GM21529 (cell line): ENCODE results near the gene NEDD9.

Experiments
- ATAC-seq: cut with Tn5 transposase; IDR thresholded peaks from one replicate; pipeline ENCODE4 v1.9.1; 2021; ENCODE audit not compliant: unreplicated experiment

NEDD9 gene

DNA sequence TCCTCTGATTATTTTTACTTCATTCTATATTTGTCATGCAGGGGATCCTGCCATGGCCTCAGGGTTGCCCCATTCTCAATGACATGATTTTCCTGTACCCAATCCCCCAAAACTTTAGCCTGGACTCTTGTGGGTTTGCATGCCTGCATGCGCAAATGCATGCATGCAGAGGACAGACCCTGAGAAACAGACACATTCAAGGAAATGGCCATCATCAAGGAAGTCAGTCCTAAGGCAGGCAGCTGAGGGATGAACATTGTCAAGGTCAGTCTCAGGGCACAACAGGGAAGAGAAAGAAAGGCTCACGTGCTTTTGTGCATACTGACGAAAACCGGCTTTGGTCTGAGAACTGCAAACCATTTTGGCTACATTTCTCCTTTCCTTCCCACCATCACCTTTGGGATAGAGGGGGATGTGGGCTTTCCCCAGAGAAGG, 13.1 kb downstream of the NEDD9 start:
- ATAC-seq = no peak

DNA sequence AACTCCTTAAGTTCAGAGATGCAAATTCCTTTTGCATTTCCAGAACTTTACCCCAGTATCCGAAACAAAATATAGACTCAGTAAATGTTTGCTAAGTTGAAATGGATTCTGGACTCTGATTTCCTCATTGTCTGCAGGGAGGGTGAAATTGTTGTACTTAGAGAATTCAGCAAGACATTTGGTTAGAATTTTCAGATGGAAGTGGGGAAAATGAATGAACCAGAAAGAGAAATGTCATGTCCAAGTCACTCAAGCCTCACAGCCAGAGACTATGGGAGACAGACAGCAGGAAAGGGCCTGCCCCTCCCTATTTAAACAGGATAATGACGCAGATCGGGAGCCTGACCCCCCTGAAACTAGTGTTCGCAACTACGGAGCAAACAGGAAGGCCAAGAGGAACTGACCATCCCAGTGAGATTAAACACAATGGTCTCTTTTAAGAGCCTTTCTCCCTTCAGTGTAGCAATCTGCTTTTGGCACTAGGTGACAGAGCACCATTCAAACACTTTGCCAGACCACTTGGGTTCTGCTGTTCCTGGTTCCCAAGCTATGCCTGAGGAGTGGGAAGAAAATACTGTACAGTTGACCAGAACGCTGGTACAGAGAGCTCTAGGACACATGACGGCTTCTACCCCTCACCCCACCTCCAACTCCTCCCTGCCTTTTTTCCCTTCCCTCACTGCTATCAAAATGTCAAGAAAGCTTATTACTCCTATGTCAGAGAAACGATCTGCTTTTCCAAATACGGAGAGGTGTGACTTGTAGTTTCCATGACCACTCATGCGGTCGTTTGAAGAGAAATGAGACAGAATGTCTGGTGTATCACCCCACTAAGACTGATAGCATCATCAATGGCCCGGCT, 13.7 kb downstream of the NEDD9 start:
- ATAC-seq = no peak

DNA sequence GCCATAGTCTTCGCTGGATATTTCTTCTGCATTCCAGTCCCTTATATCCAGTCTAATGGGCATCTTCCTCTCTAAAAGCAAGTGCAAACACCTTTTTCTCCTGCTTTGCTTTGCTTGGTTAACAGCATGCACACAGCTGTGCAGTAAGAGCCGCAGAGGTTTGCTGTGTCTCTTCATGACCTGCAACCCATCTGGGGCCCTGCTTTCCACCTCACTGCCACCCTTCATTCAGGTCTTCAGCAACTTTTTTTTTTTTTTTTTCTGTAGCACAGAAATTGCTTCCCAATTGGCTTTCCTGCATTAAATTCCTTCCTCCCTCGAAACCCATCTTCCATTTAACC, 14.4 kb downstream of the NEDD9 start:
- no peak for ATAC-seq

DNA sequence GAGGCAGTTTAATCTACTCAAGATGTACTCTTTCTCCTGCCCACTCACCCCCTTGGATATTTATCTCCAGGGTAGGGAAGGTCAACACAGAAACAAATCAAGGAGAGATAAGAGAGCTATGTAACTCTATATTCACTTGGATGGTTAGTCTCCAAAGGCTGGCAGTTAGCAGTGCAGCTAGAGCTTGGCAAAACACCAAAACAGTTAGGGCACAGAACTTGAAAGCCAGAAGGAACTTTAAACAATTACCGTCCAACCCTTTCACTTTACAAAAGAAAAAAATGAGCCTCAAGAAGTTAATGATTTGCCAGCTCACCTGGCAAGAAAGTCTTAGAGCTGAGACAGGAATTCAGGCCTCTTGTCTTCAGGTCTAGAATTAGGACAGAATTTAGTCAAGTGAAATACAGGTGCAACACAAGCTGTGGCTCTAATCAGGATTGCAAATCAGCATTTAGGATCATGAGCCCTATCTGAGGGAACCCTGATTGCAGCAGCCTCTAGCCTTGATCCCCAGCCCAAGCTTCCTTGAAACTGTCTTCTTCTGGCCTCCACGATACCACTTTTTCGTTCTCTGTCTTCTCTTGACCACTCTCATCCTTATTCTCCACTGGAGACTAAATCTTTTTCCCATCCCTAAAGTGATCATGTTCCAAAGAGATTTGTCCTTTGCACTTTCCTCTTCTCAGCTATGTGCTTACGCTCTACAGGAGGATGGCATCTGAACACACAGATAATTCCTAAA, 14.9 kb downstream of the NEDD9 start:
- no peak for ATAC-seq

DNA sequence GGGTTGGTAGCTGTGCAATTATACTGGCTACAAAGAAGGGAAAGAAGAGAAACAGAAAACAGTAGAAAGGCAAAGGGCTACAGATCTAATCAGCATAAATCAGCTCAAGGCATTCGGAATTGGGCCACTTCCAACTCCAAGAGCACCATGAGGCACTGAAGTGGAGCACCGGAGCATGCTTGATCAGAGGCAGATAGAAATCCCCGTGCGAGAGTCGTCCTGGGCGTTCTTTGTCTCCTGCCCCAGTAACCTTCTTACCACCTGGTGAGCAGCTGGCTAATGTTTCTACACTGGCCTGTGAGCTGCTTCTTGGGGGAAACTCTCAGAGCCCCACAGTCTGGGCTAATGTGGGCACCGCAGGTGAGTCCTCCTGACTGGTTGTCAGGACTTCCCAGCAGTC, 16.7 kb downstream of the NEDD9 start:
- ATAC-seq = no peak

DNA sequence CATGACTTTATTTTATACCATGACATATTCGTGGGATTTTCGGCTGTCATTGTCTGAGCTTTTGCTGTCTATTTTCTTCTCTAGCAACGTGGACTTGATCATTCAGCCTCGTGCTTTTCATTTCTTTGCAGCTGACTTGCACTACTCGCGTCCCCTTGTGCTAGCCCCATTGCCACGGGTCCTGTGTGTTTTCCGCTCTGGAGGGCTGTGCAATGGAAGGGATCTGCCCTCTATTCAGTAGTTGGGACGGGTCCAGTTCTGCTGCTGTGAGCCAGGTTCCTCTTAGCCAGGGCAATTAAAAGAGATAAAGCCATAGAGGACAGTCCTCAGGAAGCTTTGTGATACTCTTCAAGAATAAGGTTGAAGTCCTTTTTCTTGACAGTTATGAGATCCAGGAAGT, 17.6 kb downstream of the NEDD9 start:
- ATAC-seq = no peak

DNA sequence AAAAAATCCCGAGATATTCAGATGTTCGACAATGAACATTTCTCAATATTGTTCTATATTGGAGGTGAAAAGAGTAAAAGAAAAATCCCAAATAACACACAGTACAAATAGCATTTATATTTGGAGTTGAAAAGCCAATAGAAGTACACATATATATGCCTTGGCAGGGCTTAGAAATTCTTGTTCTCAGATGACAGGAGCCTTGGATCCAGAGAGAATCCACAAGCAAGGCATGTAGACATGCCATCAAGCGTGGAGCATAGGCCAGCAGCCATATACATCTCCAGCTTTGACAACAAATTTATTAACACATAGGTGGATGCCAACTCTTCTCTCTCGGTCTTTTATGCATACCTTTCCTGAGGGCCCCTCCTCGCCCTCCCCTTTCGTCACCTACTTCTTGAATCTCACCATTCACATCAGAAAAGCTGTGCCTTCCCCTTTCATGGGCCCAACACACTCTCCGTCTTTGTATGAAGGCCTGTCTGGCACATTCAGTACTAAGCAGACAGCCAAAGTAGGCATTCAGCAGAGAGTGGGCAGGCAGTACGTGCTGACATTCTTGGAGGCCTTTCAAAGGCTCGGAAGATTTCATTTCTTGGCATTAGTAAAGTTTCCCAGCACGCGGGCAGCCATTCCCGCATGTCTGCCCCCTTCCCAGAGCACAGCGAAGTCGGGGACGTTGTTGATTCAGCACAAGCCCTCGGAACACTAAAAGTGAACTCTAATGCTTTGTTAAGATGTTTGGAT, 18.2 kb downstream of the NEDD9 start:
- no peak for ATAC-seq

DNA sequence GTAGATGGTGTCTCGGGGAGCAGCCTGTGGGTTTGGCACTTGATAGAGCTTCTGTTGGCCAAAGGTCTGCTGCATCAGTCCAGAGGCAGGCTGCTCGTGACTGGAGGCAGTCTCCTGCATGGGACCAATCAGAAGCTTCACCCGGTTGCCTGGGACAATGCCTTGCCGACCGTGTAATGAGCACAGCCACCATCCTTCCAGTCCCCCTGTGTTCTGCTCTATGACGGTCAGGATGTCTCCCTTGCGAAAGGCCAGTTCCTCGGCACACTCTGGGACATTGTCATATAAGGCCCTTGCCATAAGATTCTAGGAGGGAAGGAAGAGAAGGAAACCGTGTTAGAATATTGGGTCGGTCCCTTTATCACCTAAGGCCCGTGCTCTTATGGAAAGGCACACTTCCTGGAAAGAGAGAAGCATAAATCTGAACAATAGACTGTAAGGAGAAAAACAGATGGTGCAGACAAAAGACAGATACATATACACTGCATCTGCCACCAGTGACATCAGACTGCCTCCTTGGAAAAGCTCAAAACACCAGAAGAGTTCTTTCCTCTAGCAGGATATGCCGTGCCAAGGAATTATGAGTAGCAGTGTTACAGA, 18.9 kb downstream of the NEDD9 start:
- no peak for ATAC-seq

DNA sequence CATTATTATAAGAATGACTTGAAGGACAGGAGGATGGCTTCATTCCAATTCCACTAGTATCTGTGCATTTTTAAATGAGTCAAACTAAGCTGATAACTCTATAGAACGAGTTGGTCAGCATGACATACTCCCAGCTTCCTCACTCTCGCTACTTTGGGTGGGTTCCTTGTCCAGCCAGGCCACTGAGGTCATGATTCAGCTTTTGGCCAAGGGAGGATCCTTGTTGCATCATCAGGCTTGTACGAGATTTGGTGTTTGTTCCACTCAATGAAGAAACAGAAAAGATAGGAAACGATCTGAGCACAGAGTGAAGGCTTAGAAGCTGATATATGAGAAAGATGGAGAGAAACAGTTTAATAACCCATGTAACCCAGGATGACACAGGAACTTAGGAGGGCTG, 19.8 kb downstream of the NEDD9 start:
- ATAC-seq = no peak

DNA sequence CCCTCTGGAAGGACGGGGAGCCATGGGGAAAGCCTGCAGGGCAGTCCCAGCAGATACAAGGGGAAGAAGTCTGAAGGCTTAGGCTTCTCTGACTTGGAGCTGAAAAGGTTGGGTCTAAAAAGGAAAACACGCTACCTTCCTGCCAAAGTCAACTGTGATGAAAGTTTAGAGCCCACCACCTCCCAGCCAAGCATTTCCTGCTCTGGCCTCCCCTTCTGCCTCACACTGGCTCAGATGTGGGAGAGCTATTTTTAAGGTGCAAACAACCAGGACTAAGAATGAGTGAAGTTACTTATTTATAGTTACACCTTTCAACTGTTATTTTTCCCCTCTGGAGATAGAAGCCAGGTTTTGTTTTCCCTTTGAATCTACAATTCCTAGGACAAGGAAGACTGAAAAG, 21.2 kb downstream of the NEDD9 start:
- ATAC-seq = no peak

DNA sequence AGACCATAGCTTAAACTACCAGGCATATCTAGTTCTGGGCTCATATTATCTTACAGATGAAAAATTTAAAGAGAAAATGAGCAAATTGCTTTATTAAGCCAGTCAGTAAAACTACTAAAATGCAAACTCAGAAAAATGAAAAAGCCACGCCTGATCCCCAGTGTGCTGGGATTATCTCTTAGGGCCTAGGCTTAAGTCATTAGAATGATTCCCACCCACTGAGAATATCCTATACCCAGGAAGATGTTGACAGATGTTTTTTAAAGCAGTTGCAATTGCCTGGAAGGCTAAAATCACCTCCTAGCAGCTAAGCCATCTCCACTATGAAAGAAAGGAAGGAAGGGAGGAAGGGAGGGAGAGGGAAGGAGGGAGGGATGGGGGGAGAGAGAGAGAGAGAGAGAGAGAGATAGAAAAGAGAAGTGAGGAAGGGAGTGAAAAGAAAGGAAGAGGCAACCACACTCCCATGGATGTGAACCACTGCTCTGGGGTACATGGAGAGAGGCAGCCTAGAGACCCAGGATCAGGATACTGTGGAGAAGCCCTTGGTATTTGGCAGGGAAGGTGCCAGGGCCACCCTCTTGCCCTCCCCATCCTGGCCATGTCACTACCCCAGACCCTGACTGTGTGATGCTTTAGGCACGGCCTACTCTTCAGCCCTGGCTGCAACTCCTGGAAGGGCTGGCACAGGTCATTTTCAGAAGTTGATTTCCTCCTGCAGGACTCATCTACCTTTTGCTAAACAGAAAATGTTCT, 21.9 kb downstream of the NEDD9 start:
- ATAC-seq = no peak

DNA sequence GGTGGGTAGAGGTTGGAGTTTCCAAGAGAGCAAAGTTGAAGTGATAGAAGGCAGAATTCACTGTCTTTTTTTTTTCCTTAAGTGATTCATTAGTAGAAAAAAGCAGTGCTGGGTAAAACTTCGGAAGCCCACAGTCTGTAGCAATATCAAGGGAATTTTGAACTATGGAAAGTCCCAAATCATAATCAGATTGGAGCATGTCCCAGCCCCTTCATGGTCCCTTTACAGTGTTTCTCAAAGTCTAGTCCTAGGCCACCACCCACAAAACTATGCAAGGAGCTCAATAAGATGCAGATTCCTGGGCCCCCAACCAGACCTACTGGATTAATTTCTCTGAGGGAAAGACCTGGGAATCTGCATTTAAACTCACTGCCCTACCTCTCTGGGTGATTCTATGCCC, 22.6 kb downstream of the NEDD9 start:
- no peak for ATAC-seq

DNA sequence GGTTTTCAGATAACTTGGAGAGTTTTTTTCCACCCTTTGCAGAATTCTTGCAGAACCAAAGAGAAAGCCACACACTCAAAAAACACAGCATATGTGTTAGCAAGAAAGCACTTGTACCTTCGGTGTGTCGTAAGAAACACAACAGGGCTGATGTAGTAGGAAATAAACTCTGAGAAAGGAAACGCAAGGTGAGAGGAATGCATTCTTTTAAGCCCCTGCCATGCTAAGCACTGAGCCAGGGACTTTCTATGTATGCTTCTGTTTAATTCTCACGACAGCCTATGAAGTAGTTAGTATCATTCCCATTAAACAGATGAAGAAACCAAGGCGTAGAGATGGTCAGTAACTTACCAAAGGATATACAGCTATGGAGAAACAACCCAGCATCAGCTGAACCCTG, 23.1 kb downstream of the NEDD9 start:
- ATAC-seq = no peak

DNA sequence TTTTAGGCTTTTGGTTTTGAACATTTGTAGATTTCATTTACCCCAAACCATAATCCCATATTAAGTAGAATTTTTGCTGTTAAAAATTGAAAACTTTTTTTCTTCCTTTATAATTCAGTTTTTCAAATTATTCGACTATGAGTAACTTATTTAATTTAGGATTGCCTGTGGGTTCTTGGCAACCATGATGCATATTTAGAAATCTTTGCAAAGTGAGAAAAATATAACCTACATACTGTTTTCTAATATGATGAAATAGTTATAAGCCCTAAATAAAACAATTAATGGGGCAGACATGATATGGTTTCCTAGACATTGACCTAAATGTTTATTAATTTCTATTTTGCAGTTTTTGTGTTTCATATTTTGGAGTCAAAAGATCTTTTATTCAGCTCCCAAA, 23.6 kb downstream of the NEDD9 start:
- ATAC-seq = no peak

DNA sequence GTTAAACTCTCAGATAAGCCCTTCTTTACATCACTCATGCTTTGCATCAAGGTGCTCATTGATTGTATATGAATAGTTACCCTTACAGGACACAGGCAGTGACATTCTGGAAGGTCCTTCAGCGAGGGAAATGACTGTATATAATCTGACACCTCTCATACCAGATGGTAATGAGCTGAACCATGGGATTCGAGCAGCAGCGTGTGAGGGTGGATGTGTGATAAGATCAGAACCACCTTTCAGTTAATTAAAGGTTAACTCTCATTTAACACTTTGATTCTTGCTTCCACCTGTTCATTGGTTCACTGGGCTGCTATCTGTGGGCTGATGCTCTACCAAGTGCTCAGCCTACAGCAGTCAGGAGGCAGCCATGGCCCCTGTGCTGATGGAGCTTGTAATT, 24.2 kb downstream of the NEDD9 start:
- ATAC-seq = no peak

DNA sequence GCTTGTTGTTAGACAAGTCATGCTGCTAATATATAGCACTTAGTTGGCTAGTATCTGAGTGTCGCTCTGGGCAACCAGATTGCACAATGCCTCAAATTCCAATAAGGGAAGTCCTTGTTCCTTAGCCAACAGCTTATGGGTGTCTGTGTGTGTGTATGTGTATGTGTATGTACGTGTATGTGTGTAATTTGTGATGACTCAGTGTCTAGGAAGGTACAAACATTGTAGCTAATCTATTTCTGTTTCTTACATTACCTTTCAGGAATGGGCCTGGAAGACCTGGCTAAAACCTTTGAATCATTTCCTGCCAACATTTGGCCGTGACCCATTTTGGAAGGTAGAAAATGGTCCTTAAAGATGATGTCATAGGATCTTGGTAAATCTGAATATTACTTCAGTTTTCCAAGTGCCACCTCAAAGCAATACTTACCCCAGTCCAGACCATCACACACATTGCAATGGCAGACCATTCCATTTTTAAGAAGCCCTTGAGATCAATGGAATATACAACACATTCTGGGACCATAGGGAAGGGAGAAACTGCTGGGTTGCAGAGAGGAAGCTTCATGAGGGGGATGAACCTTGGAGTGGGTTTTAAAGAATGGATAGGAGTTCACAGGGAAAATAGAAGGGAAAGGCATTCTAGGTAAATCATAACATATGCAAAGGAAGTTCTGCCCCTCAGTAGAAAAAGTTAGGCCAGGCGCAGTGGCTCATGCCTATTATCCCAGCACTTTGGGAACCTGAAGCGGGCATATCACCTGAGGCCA, 25.1 kb downstream of the NEDD9 start:
- ATAC-seq = peak; percentile 45

DNA sequence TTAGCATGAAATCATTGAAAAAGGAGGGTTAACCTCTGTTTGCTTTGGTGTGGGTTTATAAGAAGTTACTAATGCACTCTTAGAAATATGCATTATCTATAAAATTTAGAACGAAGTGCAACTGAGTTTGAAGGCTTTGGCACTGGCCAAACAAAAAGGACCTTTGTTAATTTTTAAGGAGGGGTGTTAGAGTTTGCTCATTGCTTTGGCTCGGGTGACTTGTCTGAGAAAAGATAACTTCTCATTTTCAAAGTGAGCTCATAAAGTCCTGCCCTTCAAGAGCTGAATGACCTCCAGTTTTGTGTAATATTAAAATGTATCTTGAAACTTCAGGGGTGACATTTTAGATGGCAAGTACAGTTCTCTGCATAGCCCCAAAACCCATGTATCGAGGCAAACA, 25.9 kb downstream of the NEDD9 start:
- ATAC-seq = no peak

DNA sequence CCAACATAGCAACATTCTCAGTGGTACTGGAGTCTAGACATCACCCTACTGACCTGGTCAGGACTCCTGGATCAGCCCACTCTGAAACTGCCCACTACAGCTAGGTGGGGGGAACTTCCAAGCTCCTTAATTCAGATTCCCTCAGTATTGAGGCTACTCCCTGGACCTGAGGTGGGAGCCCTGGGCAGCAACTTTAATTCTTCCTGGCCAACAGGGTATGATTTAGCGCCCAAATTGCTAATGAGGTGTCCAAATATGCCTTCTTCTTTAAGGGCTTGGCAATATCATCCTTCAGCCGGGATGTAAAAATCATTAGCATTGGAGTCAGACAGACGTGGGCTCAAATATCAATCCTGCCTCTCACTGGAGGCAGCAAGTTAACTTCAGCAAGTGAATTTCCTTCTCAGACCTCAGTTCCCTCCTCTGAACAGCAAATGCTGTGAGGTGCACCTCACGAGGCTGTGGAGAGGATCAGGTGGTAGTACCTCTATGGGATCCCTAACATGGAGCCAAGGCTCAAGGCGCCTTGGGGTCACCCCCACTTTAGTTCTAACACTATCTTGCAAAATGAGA, 27.6 kb downstream of the NEDD9 start:
- no peak for ATAC-seq

DNA sequence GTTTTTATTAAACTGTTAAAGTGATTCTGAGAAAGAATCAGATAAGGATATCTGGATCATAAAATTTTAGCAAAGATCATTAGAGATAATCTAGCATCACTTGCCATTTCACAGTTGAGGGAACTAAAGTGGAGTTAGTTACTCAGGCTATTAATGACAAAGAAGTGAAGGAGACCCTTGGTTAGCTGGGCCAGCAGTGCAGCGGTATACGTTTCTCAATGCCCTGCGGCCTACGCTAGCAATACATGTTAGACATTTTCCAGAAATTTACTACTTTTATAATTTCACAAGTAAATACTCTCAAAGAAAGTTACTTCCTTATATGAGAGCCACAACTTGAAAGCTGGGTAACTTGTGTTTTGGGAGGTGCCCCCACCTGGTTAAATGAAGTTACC, 28.5 kb downstream of the NEDD9 start:
- no peak for ATAC-seq
